Limb (tissue), 2 donors: ENCODE results near the gene STUM.
A peak's percentile ranks its signal among the peaks of the same experiment; 100 is the strongest.
"Not testable (repeated sequence)": the region's sequence is repeated elsewhere in the genome, so short reads cannot be mapped to it uniquely, and the experiment has no call there.

ENCODE experiments used
- DNase-seq, 2 donors: peaks; one replicate each; pipeline ENCODE4 v3.0.0-alpha.2; 2016; ENCODE audit errors: extremely low spot score in 2 of 2

STUM gene

GRCh38 chr1:226637147-226637935 lies 88.8 kb downstream of the STUM start:
- peak in 1 of 2 donors; percentile 55 for DNase-seq

- DNase-seq: peak in 1 of 2 donors; percentile 43
Measured at GRCh38 chr1:226638001-226638601, 89.5 kb downstream of the STUM start.

GRCh38 chr1:226638608-226639007 lies 90.0 kb downstream of the STUM start:
- DNase-seq: no peak

- not testable (repeated sequence) for DNase-seq
Measured at GRCh38 chr1:226639206-226639605, 90.6 kb downstream of the STUM start.

DNA sequence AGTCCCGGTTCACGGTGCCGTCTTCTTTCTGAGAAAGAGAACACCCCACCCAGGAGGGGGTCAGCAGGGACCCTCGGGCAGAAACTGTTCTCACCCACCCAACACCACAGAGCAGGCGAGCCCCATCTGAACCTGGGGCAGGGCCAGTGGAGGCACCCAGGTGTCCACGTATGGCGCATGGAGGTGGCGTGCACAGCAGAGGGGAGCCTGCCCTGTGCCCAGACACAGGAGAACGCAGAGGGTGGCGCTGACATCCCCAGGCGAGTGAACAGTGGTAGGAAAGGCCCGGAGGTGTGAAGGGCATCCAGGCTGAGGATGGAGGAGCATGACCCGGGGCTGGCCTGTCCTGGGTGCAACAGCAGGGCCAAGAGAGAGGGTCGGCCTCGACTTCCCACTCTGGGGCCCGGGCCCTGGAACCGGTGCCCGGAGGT lies 91.1 kb downstream of the STUM start:
- no peak for DNase-seq

DNA sequence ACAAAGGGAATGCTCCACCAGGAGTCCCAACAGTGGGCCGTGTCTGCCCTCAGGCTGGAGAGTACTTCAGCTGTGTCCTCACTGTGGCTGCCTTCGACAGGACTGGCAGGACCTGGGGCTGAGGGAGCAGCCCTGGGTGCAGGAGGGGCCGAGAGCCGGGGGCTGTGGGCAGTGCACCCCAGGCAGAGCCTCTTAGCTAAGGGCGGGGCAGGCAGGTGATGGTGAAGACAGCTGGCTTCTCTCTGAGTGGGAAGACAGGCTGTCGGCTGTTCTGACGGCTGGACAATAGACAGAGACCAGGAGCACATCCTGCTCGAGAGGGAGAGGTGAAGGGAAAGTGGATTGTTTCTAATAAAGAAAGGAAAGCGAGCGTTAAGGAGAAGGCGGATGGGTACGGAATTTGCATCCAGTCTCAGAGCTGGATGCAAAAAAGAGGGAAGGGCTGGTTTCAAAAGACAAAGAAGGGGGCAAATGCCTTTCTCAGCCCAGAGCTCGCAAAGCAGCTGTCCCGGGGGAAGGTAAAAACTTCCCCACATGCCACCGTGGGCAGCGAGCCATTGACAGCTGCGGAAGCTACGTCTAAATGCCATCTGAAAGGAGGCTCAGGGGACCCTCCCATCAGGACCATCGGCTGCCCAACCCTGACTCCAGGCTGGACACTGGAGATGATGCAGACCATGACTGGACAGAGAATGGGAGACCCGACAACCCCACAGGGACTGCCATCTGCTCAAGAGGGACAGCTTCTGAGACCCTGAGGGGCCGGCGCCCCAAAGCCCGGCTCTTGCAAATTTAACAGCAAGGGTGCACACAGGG lies 92.0 kb downstream of the STUM start:
- DNase-seq: no peak

GRCh38 chr1:226641671-226642231 lies 93.2 kb downstream of the STUM start:
- no peak for DNase-seq

DNA sequence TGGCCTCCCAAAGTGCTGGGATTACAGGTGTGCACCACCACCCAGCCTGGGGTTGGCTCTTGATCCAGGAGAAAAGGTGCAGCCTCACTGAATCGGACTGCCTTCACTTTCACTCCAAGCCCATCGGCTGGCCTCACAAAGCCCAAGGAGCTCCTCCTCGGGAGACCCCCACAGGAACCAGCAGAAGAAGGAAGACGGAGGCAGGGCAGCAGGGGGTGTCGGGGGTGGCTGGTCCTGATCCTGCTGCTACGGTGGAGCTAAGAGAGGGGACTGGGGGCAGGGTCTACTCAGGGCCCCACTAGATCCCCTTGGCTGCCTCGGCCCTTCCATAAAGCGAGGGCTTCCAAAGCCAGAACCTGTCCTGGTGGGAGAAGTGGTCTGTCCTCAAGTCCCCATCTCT lies 93.9 kb downstream of the STUM start:
- no peak for DNase-seq

DNA sequence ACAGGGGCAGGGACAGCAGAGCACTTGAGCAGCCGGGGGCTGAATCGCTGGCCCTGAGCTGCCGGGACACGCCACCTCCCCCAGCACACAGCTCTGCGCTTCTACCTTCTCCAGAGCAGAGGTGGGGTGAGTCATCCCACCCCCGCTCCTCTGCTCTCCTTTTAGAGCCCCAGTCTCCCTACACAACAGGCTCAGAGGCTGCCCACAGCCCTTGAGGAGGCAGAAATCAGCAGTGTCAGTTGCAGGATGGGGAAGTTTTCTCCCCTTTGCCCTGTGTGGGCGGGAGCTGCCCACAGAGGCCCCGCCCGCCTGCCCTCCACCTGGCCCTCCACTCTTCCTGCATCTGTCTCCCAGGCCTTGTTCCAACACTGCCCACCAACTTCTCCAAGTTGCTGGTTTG lies 94.6 kb downstream of the STUM start:
- no peak for DNase-seq

DNA sequence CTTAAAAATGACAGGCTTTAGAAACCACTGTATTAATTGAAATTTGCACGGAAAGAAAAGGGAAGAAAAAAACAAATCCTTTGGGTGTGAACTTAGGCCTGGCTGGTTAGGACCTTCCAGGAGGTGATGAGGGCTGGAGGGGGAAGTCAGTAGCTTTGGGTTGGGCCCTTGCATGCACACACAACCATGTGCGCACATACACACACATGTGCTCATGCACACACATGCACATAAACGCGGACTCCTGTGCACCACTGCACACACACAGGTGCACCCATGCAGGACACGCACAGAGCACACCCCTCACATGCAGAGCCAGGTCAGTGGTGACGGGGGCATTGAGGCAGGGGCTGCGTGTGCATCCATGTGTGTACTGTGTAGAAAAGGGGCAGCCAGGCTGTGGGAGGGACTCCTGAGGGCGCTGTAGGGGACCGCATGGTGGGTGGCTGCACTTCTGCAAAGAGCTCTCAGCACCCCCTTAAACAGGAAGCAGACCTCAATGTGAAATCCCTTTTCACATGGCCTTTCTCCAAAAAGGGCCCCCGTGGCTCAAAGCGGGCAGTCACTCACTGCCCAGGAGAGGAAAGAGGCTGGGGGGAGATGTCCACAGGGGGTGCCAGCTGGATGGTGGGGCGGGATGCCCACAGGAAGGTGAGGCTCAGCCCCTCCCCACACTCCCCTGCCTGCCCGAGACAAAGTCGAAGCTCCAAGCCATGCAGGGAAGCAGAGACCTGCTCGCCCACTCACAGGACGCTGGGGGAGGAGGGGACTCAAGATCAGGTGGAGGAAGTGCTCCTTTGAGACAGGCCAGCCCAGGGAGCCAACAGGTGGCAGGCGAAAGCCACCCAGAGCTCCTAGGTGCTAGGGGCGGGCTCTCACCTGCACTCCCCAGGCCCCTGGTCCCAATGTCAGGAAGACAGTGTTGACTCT lies 95.3 kb downstream of the STUM start:
- no peak for DNase-seq

DNA sequence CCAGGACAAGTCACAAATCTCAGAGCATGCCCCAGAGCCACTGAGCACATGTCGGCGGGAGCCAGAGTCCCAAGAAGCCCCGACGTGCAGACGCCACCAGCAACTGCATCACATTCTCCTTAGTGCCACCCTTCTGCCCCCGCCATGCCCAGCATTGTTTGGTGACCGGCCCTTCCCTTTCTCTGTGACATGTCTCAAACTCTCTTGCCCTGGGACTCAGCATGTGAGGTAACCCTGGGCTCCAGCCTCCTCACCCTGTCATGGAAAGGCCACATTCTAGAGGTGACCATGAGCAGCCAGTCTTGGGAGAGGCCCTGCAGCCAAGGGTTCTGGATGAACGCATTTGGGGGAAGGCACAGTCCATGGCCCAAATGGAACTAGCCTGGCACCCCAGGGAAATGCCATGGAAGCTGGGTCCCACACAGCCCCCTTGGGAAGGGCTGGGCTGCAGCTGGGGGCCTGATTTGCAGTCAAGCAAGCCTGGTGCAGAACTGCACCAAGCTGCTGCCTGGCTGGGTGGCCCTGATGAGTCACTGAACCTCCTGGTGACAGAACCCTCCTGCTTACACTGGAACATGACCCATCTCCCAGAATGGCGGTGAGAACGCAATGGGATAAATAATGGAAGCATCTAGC lies 96.1 kb downstream of the STUM start:
- DNase-seq: no peak

GRCh38 chr1:226645279-226645976 lies 96.9 kb downstream of the STUM start:
- DNase-seq: no peak

DNA sequence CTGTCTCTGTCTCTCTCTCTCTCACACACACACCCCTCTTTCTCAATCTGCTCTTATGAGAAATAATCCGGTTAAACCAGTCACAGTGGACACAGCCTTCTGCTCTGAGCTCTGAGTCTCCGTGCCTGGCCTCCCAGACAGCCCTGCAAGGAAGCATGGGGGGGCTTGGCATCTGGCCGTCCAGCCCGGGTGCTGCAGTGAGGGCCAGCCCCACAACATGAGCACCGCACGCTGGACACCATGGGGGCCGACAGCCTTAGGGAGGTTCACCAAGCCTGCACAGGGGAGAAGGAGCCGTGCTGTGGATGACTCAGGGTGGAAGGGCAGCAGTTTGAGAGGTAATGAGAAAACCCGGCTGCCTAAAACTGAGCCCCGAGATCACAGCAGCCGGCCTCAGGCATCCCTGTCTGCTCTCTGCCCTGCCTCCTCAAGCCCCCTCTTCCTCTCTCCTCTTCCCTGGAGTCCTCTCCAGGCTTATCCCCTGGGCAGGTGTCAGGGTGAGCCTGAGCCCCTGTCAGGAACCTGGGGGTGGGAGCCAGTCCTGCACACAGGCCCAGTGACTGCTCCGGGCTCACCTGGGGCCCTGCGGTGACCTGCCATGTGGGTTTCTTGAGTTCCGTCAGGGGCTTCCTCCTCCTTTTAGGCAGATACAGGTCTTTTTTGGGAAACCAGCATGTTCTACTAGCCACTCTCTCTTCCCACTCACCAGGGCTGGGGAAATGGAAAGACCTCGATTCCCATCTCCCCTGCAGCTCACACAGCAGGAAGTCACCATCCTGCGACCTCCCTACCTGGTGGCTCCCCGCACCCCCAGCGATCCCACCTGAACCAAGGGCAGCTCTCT lies 97.7 kb downstream of the STUM start:
- no peak for DNase-seq

DNA sequence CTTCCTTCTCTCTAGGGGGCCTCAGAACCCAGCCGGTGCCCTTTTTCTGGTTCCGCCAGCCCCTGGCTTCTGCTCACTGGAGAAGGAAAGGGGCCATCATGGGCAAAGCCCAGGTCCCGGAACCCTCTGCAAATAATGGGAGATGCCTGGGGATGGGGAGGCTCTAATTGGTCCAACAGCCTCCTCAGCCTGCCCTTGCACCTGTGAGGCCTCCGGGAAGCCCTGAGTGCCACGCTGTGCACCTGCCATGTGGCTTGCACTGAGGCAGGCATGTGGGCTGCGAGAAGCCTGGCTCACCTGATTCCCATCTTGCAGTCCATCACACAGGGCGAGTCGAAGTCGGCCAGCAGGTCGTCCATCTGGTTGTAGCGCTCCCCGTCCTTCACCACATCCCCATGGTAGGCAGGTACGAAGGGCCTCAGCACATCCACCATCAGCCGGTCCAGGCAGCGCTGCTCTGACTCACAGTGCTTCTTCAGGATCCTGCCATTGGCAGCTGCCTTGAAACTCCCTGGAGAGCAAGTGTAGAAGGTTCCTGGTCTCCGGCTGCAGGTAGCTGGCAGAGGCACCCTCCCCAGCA lies 98.4 kb downstream of the STUM start:
- DNase-seq: no peak

- DNase-seq: no peak
Measured at GRCh38 chr1:226647719-226648118, 99.2 kb downstream of the STUM start.

DNA sequence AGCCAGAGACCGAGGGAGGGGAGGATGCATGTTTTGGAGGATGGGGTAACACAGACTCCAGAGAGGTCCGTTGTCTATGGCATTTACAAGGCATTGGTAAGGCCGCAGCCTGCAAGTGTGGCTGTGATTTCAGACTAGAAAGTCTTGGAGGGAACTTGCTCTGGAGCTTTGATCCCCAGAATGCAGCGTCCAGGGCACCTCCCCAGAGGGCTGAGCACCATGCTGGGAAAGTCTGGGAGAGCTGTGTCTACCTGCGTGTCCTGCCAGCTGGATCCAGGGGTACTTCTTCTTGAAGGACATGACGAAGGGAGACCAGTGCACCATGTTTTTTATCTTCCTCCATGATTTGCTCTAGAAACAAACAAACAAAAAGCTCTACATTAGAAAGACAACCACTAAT lies 99.9 kb downstream of the STUM start:
- no peak for DNase-seq

GRCh38 chr1:226649244-226649643 lies 100.7 kb downstream of the STUM start:
- DNase-seq: no peak

DNA sequence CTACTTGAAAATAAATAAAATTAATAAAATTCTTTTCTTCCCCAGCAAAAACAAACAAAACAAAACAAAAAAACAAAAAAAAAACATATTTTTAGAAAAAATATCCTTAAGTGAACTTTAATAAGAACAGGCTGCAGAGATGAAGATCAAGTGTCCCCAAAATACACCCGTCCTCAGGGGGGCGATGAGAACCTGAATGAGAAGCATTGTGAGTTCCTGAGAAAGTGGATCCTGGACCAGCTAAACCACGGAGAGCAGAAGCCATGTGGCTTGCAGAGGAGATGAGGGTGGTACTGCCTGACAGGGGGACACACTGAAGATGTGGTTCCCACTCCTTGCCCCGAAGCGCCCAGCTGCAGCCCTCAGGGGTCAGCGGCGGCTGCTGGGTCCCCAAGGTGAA lies 101.2 kb downstream of the STUM start:
- no peak for DNase-seq
